ENCODE measurements around the gene TMEM31.
A peak's percentile ranks its signal among the peaks of the same experiment; 100 is the strongest.

The TMEM31 gene

DNA sequence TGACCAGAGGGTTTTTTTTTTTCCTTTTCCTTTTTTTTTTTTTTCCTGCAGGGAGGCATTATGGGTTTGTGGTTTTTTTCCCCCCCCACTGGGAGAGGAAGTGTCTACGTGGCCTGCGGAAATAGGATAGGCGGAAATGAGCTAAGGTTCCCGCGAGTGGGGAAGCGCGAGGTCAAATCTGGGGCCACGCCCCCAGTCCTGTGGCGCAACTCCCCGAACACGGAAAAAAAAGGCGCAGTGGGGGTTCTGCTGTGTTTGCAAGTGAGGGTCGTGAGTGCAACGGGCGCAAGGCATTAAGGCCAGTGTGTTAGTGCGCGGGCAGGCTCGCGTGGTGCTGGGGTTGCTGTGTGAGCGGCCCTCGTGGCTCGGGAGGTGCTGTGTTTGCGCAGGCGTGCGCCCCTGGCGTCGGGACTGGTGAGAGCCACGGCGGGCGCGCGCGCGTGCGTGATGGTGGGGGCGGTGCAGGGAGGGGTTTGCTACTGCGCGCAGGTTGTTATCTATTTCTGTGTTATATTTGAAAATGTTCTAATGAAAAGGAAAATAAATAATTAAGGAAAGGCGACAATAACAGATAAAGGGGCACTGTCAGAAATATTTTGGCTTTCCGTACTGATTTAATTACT is 23.5 kb upstream of the TMEM31 start:
- H3K27me3 ChIP-seq (ENCODE audit: control insufficient read depth, insufficient read depth, low read length), result no peaks in the 10 kb centered on the region

DNA sequence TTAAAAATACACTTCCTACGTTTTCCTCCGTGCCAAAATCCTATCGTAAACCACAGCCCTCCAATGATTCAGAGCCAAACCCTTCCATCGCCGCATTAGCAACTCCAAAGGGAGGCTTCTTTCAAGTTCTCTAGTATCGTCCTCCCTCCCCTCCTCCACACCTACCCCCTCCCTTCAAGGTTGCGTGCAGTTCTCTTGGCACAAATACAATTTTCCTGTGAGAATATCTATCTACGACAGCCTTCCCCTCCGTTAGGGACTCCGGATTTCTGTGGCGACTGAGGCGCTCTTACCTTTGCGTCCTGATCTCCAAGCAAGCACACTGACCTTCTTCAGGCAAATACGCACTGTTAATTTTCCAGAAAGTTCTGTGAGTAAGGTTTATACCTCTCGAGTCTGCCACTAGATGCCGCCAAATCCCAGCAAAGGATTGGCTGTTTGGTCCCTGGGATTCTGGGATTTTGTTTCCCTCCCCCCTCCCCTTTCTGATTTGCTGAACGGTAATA is 23.0 kb upstream of the TMEM31 start:
- Histone ChIP-seq H3K9ac (ENCODE audit: low read length) (peak overlapping the region; percentile 92), H3K9me3 (ENCODE audit: control insufficient read depth, low read depth, low read length) (no peaks in the 10 kb centered on the region), H3K27me3 (ENCODE audit: control insufficient read depth, insufficient read depth, low read length) (no peaks in the 10 kb centered on the region), H3K27ac (ENCODE audit: low read length) (peak overlapping the region; percentile 97), H3K4me1 (ENCODE audit: control insufficient read depth, low read depth, low read length) (peaks cover 15% of the 10 kb centered on the region), H3K4me3 (ENCODE audit: low read length) (peak overlapping the region; percentile 99), H3K36me3 (ENCODE audit: control insufficient read depth, low read depth, low read length) (peaks cover 23% of the 10 kb centered on the region)

More for the DNA sequence above, 23.5 kb upstream of the TMEM31 start:
- peak overlapping the region; percentile 97 for H3K27ac ChIP-seq (ENCODE audit: low read length)
- peak overlapping the region; percentile 99 for H3K4me3 ChIP-seq (ENCODE audit: low read length)
- H3K4me1 ChIP-seq (ENCODE audit: control insufficient read depth, low read depth, low read length), result peaks cover 15% of the 10 kb centered on the region
- H3K36me3 ChIP-seq (ENCODE audit: control insufficient read depth, low read depth, low read length), result peaks cover 29% of the 10 kb centered on the region
- H3K9me3 ChIP-seq (ENCODE audit: control insufficient read depth, low read depth, low read length), result no peaks in the 10 kb centered on the region
- H3K9ac ChIP-seq (ENCODE audit: low read length), result peak overlapping the region; percentile 92

DNA sequence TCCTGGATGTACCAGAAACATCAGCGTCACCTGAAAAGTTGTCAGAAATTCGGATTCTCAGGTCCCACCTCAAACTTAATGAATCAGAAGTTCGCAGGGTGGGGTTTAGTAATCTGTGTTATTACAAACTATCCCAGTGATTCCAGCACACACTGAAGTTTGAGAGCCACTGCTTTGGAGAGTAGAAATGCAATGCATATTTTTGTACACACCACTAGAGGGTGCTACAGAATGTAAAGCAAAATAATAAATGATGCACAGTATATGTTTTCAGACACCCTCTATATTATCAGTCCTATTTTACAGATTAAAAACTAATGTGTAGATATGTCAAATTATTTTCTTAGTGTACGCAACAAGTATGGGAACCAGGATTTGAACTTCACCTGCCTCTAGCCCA is 21.8 kb upstream of the TMEM31 start:
- H3K27ac ChIP-seq (ENCODE audit: low read length), result no peak overlapping the region
- no peak overlapping the region for H3K9ac ChIP-seq (ENCODE audit: low read length)

DNA sequence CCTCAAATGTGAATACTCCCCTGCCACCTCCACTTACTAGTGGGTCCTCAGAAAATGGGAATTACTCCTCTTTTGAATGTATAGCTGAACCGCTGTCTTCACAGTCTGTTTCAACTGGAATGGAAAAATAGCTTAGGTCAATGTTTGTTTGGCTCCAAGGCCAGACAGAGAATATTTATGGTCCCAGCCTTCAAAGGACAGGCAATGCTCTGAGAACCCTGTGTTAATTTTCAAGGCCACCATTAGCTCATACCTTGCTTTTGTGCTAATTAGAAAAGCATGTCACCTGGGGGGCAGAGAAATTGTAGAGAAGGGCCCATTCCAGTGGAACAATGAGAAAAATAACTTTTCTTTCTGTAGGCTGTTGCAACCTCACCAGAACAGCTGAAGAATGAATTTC is 19.6 kb upstream of the TMEM31 start:
- Histone ChIP-seq H3K9me3 (ENCODE audit: control insufficient read depth, low read depth, low read length) (no peaks in the 10 kb centered on the region), H3K4me3 (ENCODE audit: low read length) (no peak overlapping the region), H3K36me3 (ENCODE audit: control insufficient read depth, low read depth, low read length) (no peaks in the 10 kb centered on the region), H3K4me1 (ENCODE audit: control insufficient read depth, low read depth, low read length) (peaks cover 8% of the 10 kb centered on the region), H3K27me3 (ENCODE audit: control insufficient read depth, insufficient read depth, low read length) (no peaks in the 10 kb centered on the region), H3K27ac (ENCODE audit: low read length) (no peak overlapping the region), H3K9ac (ENCODE audit: low read length) (no peak overlapping the region)

More for the DNA sequence above, 21.8 kb upstream of the TMEM31 start:
- Histone ChIP-seq H3K4me1 (ENCODE audit: control insufficient read depth, low read depth, low read length) (peaks cover 15% of the 10 kb centered on the region), H3K36me3 (ENCODE audit: control insufficient read depth, low read depth, low read length) (peaks cover 11% of the 10 kb centered on the region), H3K27me3 (ENCODE audit: control insufficient read depth, insufficient read depth, low read length) (no peaks in the 10 kb centered on the region), H3K9me3 (ENCODE audit: control insufficient read depth, low read depth, low read length) (no peaks in the 10 kb centered on the region), H3K4me3 (ENCODE audit: low read length) (no peak overlapping the region)

DNA sequence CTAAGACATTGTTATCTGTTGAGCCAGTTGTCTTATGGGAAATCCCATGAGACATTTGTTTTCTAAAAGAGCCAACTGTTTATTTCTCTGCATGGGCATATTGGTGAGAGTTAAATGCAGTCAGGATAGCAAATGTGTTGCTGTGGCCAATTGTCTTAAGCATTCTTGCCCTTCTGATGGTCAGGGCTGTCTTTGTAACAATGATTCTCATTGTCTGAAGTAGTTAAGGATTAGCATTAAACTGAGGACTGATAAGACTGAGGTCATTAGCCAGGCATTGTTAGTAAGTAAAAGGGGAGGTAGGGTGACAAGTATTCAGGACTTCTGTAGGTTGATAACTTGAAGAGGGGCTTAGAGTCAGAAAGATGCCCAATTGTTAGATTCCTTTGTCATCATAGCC is 13.0 kb upstream of the TMEM31 start:
- Histone ChIP-seq H3K4me3 (ENCODE audit: low read length) (no peak overlapping the region), H3K27ac (ENCODE audit: low read length) (no peak overlapping the region), H3K36me3 (ENCODE audit: control insufficient read depth, low read depth, low read length) (no peaks in the 10 kb centered on the region), H3K9me3 (ENCODE audit: control insufficient read depth, low read depth, low read length) (no peaks in the 10 kb centered on the region), H3K4me1 (ENCODE audit: control insufficient read depth, low read depth, low read length) (peaks cover 11% of the 10 kb centered on the region), H3K9ac (ENCODE audit: low read length) (no peak overlapping the region), H3K27me3 (ENCODE audit: control insufficient read depth, insufficient read depth, low read length) (no peaks in the 10 kb centered on the region)

DNA sequence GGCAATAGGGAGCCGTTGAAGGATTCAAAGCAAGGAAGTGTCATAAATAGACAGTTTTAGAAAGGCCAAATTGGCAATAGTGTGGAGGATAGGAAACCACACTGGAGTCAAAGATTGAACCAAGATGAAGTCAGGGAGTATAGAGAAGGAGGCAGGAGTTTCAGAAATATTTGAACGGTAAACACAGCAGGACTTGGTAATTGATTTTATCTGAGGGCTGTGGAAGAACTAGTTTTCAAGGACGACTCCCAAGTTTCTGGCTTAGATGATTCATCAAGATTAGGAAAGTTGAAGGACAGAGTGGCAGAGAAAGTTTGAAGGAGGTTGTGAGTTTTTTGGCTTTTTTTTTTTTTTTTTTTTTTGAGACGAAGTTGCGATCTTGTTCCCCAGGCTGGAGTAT is 11.5 kb upstream of the TMEM31 start:
- no peaks in the 10 kb centered on the region for H3K27me3 ChIP-seq (ENCODE audit: control insufficient read depth, insufficient read depth, low read length)

DNA sequence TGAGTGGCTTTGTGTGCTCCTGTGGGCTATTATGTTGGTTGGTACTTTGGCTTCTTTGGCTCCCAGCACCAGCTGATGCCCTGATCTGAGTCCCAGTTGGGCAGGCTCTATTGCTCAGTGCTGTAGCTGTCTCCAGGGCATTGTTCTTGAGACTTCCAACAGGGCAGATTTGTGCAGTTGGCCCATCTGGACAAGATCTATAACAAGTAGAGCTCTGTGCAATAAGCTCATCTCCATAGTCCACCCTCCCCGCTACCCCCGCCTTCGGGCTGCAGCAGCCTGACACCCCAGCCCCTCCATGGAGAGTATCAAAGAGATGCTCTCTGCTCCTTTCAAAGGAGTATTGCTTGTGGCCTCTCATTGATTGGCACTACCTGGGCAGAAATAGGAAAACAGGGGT is 5.8 kb upstream of the TMEM31 start:
- Histone ChIP-seq H3K36me3 (ENCODE audit: control insufficient read depth, low read depth, low read length) (no peaks in the 10 kb centered on the region), H3K4me1 (ENCODE audit: control insufficient read depth, low read depth, low read length) (no peaks in the 10 kb centered on the region), H3K9me3 (ENCODE audit: control insufficient read depth, low read depth, low read length) (no peaks in the 10 kb centered on the region), H3K4me3 (ENCODE audit: low read length) (no peak overlapping the region), H3K27ac (ENCODE audit: low read length) (no peak overlapping the region), H3K9ac (ENCODE audit: low read length) (no peak overlapping the region), H3K27me3 (ENCODE audit: control insufficient read depth, insufficient read depth, low read length) (no peaks in the 10 kb centered on the region)

More for the DNA sequence above, 11.5 kb upstream of the TMEM31 start:
- no peaks in the 10 kb centered on the region for H3K36me3 ChIP-seq (ENCODE audit: control insufficient read depth, low read depth, low read length)
- H3K9ac ChIP-seq (ENCODE audit: low read length), result no peak overlapping the region
- H3K27ac ChIP-seq (ENCODE audit: low read length), result no peak overlapping the region
- H3K4me3 ChIP-seq (ENCODE audit: low read length), result no peak overlapping the region
- peaks cover 11% of the 10 kb centered on the region for H3K4me1 ChIP-seq (ENCODE audit: control insufficient read depth, low read depth, low read length)
- H3K9me3 ChIP-seq (ENCODE audit: control insufficient read depth, low read depth, low read length), result no peaks in the 10 kb centered on the region

DNA sequence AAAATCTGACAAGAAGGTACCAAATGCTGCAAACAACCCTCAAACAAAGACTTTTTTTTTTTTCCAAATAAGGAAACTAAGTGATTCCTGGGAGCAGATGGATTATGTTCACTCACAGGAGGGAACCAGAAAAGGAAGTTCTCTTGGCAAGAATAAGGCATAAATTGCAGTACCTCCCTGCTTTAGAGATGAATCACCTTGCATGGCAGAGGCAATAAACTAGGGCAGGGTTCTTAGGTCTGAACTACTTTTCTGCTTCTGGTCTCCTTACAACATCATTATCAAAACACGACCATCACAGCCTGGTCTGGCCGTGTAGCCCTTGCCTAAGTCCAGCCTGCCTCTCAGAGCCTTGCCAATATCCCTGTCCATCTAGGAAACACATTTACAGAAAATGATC is 6.3 kb downstream of the TMEM31 start:
- no peak overlapping the region for H3K4me3 ChIP-seq (ENCODE audit: low read length)
- no peak overlapping the region for H3K9ac ChIP-seq (ENCODE audit: low read length)
- H3K27me3 ChIP-seq (ENCODE audit: control insufficient read depth, insufficient read depth, low read length), result no peaks in the 10 kb centered on the region
- H3K36me3 ChIP-seq (ENCODE audit: control insufficient read depth, low read depth, low read length), result no peaks in the 10 kb centered on the region
- H3K27ac ChIP-seq (ENCODE audit: low read length), result no peak overlapping the region
- peaks cover 3% of the 10 kb centered on the region for H3K4me1 ChIP-seq (ENCODE audit: control insufficient read depth, low read depth, low read length)
- no peaks in the 10 kb centered on the region for H3K9me3 ChIP-seq (ENCODE audit: control insufficient read depth, low read depth, low read length)

DNA sequence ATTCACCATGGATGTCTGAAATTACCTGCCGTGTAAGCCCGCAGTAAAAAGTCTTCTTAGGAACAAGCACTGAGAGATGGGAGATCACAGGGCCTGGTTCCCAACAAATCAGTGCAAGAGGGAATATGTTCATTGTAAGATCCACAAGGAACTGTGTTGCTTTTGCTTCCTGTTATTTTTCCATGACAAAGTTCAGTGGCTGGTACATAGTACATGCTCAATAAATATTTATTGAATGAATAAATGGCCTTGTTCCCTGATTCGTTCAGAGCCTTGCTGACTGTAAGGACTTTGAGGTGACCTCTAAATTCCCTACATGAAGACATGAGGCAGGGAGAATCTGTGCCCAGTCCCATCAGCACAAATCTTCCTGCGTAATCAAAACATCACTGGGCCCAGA is 7.4 kb downstream of the TMEM31 start:
- H3K27me3 ChIP-seq (ENCODE audit: control insufficient read depth, insufficient read depth, low read length), result no peaks in the 10 kb centered on the region
- no peak overlapping the region for H3K27ac ChIP-seq (ENCODE audit: low read length)
- no peaks in the 10 kb centered on the region for H3K36me3 ChIP-seq (ENCODE audit: control insufficient read depth, low read depth, low read length)
- H3K9me3 ChIP-seq (ENCODE audit: control insufficient read depth, low read depth, low read length), result no peaks in the 10 kb centered on the region
- no peak overlapping the region for H3K4me3 ChIP-seq (ENCODE audit: low read length)
- H3K9ac ChIP-seq (ENCODE audit: low read length), result no peak overlapping the region
- no peaks in the 10 kb centered on the region for H3K4me1 ChIP-seq (ENCODE audit: control insufficient read depth, low read depth, low read length)

DNA sequence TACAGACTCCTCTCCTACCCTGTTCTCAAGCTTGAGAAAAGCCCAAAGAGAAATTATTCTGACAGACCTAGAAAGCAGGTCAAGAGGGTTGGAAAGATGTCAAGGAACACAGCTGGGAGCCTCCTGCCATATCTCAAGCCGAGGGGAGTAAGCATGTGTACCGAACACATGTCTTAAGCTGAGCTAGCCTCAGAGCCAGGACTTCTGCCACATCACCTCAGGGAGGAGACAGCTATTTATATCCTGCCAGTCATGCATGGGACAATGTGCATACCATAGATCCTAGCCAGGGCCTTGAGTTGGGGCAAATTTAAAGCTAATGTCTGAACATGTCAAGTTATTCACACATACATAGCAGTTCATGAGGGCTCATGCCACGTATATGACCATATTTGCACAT is 11.8 kb downstream of the TMEM31 start:
- Histone ChIP-seq H3K27me3 (ENCODE audit: control insufficient read depth, insufficient read depth, low read length) (no peaks in the 10 kb centered on the region), H3K27ac (ENCODE audit: low read length) (no peak overlapping the region), H3K9me3 (ENCODE audit: control insufficient read depth, low read depth, low read length) (no peaks in the 10 kb centered on the region), H3K4me1 (ENCODE audit: control insufficient read depth, low read depth, low read length) (peaks cover 11% of the 10 kb centered on the region), H3K4me3 (ENCODE audit: low read length) (no peak overlapping the region), H3K36me3 (ENCODE audit: control insufficient read depth, low read depth, low read length) (no peaks in the 10 kb centered on the region), H3K9ac (ENCODE audit: low read length) (no peak overlapping the region)

DNA sequence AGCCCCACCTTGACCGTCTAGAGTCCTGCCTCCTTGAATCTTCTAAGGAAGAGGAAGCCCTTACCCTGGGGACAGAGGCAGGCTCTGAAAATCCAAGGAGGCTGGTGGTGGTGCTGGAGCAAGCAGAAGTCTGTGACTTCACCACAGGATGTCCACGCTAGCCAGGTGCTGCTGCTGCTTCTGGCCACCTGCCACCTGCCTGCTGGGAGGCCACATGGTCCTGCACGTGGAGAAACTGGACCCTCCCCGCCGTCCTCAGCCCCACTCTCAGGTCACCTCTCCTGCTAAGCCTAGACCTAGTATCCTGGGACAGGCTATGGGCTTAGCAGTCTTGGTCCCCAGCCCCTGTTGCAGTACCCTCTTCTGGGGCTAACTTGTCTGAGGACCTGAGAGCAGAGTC is 15.8 kb downstream of the TMEM31 start:
- H3K4me3 ChIP-seq (ENCODE audit: low read length), result no peak overlapping the region
- no peak overlapping the region for H3K9ac ChIP-seq (ENCODE audit: low read length)
- peaks cover 50% of the 10 kb centered on the region for H3K4me1 ChIP-seq (ENCODE audit: control insufficient read depth, low read depth, low read length)
- no peak overlapping the region for H3K27ac ChIP-seq (ENCODE audit: low read length)
- H3K36me3 ChIP-seq (ENCODE audit: control insufficient read depth, low read depth, low read length), result no peaks in the 10 kb centered on the region
- H3K27me3 ChIP-seq (ENCODE audit: control insufficient read depth, insufficient read depth, low read length), result no peaks in the 10 kb centered on the region
- H3K9me3 ChIP-seq (ENCODE audit: control insufficient read depth, low read depth, low read length), result no peaks in the 10 kb centered on the region

DNA sequence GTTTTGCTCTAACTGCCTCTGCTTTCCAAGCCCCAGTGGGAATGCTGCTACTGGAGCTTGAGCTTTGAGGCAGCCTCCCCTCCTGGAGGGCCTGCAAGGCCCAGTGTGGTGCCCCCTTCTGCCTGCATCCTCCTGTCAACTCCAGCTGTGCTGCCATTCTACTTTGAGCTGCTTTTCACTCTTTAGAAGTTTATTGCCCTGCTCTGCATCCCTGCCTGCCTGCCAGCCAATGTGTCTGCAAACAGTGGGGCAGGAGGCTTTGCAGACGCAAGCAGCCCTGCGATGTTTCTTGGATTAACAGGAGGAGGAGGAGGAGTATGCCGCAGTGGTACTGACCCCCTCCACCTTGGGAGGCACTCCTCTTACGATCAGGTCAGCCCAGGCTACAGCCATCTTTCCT is 16.4 kb downstream of the TMEM31 start:
- no peak overlapping the region for H3K27ac ChIP-seq (ENCODE audit: low read length)
- peaks cover 52% of the 10 kb centered on the region for H3K4me1 ChIP-seq (ENCODE audit: control insufficient read depth, low read depth, low read length)
- no peak overlapping the region for H3K4me3 ChIP-seq (ENCODE audit: low read length)
- no peaks in the 10 kb centered on the region for H3K27me3 ChIP-seq (ENCODE audit: control insufficient read depth, insufficient read depth, low read length)
- H3K9ac ChIP-seq (ENCODE audit: low read length), result no peak overlapping the region
- no peaks in the 10 kb centered on the region for H3K36me3 ChIP-seq (ENCODE audit: control insufficient read depth, low read depth, low read length)
- no peaks in the 10 kb centered on the region for H3K9me3 ChIP-seq (ENCODE audit: control insufficient read depth, low read depth, low read length)
